Glutamatergic neuron (in vitro differentiated cells): ENCODE data around the gene CHST11. TPM values are rescaled to one million over a fixed set of nuclear protein-coding genes. Genes with fewer than 3 reads are reported as not detected.

Experiments used
- DNase-seq: peaks from one replicate; pipeline ENCODE4 v3.0.0; 2022
- H3K27ac Mint-ChIP-seq: one replicate; pipeline ENCODE4 v1.8.0; 2020; ENCODE audit warnings: mild to moderate bottlenecking, mixed read lengths, inconsistent platforms; ENCODE audit not compliant: unreplicated experiment
- H3K27me3 Mint-ChIP-seq: one replicate; pipeline ENCODE4 v1.8.0; 2020; ENCODE audit warnings: mild to moderate bottlenecking, moderate library complexity, mixed read lengths, inconsistent platforms; ENCODE audit not compliant: unreplicated experiment
- H3K36me3 Mint-ChIP-seq: one replicate; pipeline ENCODE4 v1.8.0; 2020; ENCODE audit warnings: mild to moderate bottlenecking, mixed read lengths, inconsistent platforms; ENCODE audit not compliant: unreplicated experiment
- H3K4me1 Mint-ChIP-seq: one replicate; pipeline ENCODE4 v1.8.0; 2020; ENCODE audit warnings: mild to moderate bottlenecking, low read depth, mixed read lengths, inconsistent platforms; ENCODE audit not compliant: unreplicated experiment
- H3K4me3 Mint-ChIP-seq: one replicate; pipeline ENCODE4 v1.8.0; 2020; ENCODE audit warnings: mild to moderate bottlenecking, mixed read lengths, inconsistent platforms; ENCODE audit not compliant: unreplicated experiment
- H3K9me3 Mint-ChIP-seq: one replicate; pipeline ENCODE4 v1.8.0; 2020; ENCODE audit warnings: mild to moderate bottlenecking, moderate library complexity, mixed read lengths, inconsistent platforms; ENCODE audit not compliant: unreplicated experiment
- total RNA-seq: library from RNA; stranded (reverse); fragmentation: NEBNext Ultra II Directional; extraction: Animal tissue kit (Norgen Biotek cat#: 25700); gene quantifications from one replicate; pipeline ENCODE4 v1.2.1, GENCODE V29; 2021; ENCODE audit not compliant: unreplicated experiment
- TF ChIP-seq, protein P1 (sequence below): fragments of 200-600 bp; sonication (generic); IDR thresholded peaks from one replicate; pipeline ENCODE4 v1.5.0; 2021; ENCODE audit not compliant: partially characterized antibody, unreplicated experiment

Gene CHST11
- total RNA-seq, 1 donor from 2014 or later = 11.5 TPM

DNA sequence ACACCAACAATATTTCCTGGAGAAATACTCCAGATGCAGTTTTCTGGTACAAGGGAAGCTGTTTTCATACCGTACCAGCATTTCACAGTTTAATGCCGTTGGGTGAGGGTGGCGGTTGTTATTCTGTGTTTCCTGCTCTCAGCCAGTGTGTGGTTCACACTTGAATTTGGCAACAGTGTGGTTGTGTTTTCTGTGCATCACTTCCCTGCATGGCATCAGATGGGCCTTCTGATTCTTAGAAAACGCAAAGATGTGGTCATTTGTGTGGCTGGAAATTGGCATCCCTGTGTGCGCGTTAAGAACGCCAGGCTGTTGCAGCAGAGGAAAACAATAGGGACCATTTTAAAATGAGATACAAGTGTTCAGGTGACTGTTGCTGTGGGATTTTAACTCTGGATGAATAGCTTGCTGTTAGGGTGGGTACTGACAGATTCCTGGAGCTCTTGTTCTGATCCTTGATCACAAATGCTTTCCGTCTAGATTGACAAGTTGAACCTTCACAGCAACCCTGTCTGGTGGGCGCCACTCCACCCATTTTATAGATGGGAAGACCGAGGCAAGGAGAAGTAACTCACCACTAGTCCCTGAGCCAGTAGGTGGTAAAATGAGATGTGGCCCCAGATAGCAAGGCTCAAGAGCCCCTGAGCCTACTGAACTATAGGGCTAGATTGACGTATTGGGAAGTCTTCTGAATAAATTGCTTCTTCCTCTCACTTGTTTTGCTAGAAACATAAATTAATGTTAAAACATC, 231.2 kb downstream of the CHST11 start:
- TF ChIP-seq, protein P1, sequence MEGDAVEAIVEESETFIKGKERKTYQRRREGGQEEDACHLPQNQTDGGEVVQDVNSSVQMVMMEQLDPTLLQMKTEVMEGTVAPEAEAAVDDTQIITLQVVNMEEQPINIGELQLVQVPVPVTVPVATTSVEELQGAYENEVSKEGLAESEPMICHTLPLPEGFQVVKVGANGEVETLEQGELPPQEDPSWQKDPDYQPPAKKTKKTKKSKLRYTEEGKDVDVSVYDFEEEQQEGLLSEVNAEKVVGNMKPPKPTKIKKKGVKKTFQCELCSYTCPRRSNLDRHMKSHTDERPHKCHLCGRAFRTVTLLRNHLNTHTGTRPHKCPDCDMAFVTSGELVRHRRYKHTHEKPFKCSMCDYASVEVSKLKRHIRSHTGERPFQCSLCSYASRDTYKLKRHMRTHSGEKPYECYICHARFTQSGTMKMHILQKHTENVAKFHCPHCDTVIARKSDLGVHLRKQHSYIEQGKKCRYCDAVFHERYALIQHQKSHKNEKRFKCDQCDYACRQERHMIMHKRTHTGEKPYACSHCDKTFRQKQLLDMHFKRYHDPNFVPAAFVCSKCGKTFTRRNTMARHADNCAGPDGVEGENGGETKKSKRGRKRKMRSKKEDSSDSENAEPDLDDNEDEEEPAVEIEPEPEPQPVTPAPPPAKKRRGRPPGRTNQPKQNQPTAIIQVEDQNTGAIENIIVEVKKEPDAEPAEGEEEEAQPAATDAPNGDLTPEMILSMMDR = no peak
- peaks cover 1% of the 10 kb centered on the region for H3K27me3 Mint-ChIP-seq

DNA sequence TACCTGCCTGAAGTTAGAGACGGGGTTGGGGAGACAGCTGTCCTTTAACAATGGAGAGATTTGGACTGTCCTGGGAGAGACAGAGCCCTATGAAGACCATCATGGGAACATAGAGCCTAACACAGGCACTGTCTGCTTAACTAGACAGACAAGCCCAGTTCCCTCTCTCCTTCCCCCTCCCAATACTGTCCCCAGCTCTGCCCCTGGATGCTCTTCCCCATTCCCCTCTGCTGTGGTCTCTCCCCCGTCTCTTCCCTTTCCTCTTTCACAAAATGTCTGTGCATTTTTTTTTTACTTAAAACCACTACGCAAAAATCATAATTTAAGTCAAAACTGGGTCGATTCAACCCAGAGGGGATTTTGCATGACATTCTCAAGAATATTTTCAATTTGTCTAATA, 232.9 kb downstream of the CHST11 start:
- Mint-ChIP-seq H3K27ac (no peak overlapping the region), H3K4me3 (no peak overlapping the region), H3K36me3 (peaks cover 6% of the 10 kb centered on the region), H3K9me3 (no peaks in the 10 kb centered on the region), H3K27me3 (peaks cover 3% of the 10 kb centered on the region), H3K4me1 (peaks cover 6% of the 10 kb centered on the region)
- DNase-seq = no peak
- TF ChIP-seq, protein P1 = no peak

More for the DNA sequence above, 231.2 kb downstream of the CHST11 start:
- Mint-ChIP-seq H3K4me1 (peaks cover 6% of the 10 kb centered on the region), H3K36me3 (peaks cover 3% of the 10 kb centered on the region), H3K27ac (no peak overlapping the region), H3K9me3 (no peaks in the 10 kb centered on the region), H3K4me3 (no peak overlapping the region)
- no peak for DNase-seq

GRCh38 chr12:104691721-104692556, 235.2 kb downstream of the CHST11 start:
- Mint-ChIP-seq H3K27ac (no peak overlapping the region), H3K4me3 (no peak overlapping the region), H3K4me1 (peaks cover 8% of the 10 kb centered on the region), H3K9me3 (peaks cover 3% of the 10 kb centered on the region), H3K36me3 (peaks cover 6% of the 10 kb centered on the region), H3K27me3 (peaks cover 5% of the 10 kb centered on the region)
- TF ChIP-seq, protein P1 = no peak
- no peak for DNase-seq

- peaks cover 3% of the 10 kb centered on the region for H3K9me3 Mint-ChIP-seq
Observed at GRCh38 chr12:104692557-104693218, 235.9 kb downstream of the CHST11 start.

More at GRCh38 chr12:104692557-104693218, 235.9 kb downstream of the CHST11 start:
- Mint-ChIP-seq H3K36me3 (peaks cover 8% of the 10 kb centered on the region), H3K4me3 (no peak overlapping the region), H3K4me1 (peaks cover 8% of the 10 kb centered on the region), H3K27ac (no peak overlapping the region), H3K27me3 (peaks cover 8% of the 10 kb centered on the region)
- TF ChIP-seq, protein P1 = no peak
- no peak for DNase-seq
